ENCODE data around the gene POU6F2. TPM values are rescaled to one million over a fixed set of nuclear protein-coding genes. Genes with fewer than 3 reads are reported as not detected.
"Not testable (repeated sequence)": the region's sequence is repeated elsewhere in the genome, so short reads cannot be mapped to it uniquely, and the experiment has no call there.

The POU6F2 gene
- total RNA-seq, 1 donor from 2014 or later, result 0.08 TPM

- not testable (repeated sequence) for ATAC-seq
Observed at GRCh38 chr7:39194388-39194787, 216.7 kb downstream of the POU6F2 start.

GRCh38 chr7:39195967-39196366 is 218.3 kb downstream of the POU6F2 start:
- ATAC-seq, result no peak

- no peak for ATAC-seq
Observed at GRCh38 chr7:39197831-39198230, 220.1 kb downstream of the POU6F2 start.

- ATAC-seq, result no peak
Observed at GRCh38 chr7:39198556-39198955, 220.8 kb downstream of the POU6F2 start.

GRCh38 chr7:39199006-39199405 is 221.3 kb downstream of the POU6F2 start:
- no peak for ATAC-seq

- ATAC-seq, result no peak
Observed at GRCh38 chr7:39199951-39200350, 222.2 kb downstream of the POU6F2 start.

GRCh38 chr7:39202041-39202440 is 224.3 kb downstream of the POU6F2 start:
- no peak for ATAC-seq

- ATAC-seq, result no peak
Observed at GRCh38 chr7:39210362-39210761, 232.7 kb downstream of the POU6F2 start.

- no peak for ATAC-seq
Observed at GRCh38 chr7:39211581-39211980, 233.9 kb downstream of the POU6F2 start.

GRCh38 chr7:39212876-39213275 is 235.2 kb downstream of the POU6F2 start:
- no peak for ATAC-seq

GRCh38 chr7:39217783-39218182 is 240.1 kb downstream of the POU6F2 start:
- ATAC-seq, result no peak

- no peak for ATAC-seq
Observed at GRCh38 chr7:39219869-39220268, 242.2 kb downstream of the POU6F2 start.

GRCh38 chr7:39221901-39222300 is 244.2 kb downstream of the POU6F2 start:
- ATAC-seq, result no peak

GRCh38 chr7:39228946-39229345 is 251.2 kb downstream of the POU6F2 start:
- no peak for ATAC-seq

- no peak for ATAC-seq
Observed at GRCh38 chr7:39233851-39234529, 256.3 kb downstream of the POU6F2 start.

GRCh38 chr7:39238234-39238869 is 260.6 kb downstream of the POU6F2 start:
- no peak for ATAC-seq

- ATAC-seq, result no peak
Observed at GRCh38 chr7:39240864-39241263, 263.2 kb downstream of the POU6F2 start.

- no peak for ATAC-seq
Observed at GRCh38 chr7:39247576-39247975, 269.9 kb downstream of the POU6F2 start.

- no peak for ATAC-seq
Observed at GRCh38 chr7:39248041-39248691, 270.5 kb downstream of the POU6F2 start.

GRCh38 chr7:39248692-39249090 is 271.0 kb downstream of the POU6F2 start:
- ATAC-seq, result no peak

- no peak for ATAC-seq
Observed at GRCh38 chr7:39249635-39250152, 272.0 kb downstream of the POU6F2 start.

GRCh38 chr7:39252916-39253315 is 275.2 kb downstream of the POU6F2 start:
- no peak for ATAC-seq

GRCh38 chr7:39259391-39260003 is 281.8 kb downstream of the POU6F2 start:
- no peak for ATAC-seq

All from esophagus mucosa (tissue), 1 donor.